GM12801 (cell line): ENCODE measurements around the gene CACNA1B.

Source experiments
- CTCF ChIP-seq: IDR thresholded peaks from one replicate; pipeline ENCODE4 v1.5.1; 2011; ENCODE audit warnings: control low read depth; ENCODE audit not compliant: insufficient read length; ENCODE audit errors: extremely low read depth

CACNA1B gene

DNA sequence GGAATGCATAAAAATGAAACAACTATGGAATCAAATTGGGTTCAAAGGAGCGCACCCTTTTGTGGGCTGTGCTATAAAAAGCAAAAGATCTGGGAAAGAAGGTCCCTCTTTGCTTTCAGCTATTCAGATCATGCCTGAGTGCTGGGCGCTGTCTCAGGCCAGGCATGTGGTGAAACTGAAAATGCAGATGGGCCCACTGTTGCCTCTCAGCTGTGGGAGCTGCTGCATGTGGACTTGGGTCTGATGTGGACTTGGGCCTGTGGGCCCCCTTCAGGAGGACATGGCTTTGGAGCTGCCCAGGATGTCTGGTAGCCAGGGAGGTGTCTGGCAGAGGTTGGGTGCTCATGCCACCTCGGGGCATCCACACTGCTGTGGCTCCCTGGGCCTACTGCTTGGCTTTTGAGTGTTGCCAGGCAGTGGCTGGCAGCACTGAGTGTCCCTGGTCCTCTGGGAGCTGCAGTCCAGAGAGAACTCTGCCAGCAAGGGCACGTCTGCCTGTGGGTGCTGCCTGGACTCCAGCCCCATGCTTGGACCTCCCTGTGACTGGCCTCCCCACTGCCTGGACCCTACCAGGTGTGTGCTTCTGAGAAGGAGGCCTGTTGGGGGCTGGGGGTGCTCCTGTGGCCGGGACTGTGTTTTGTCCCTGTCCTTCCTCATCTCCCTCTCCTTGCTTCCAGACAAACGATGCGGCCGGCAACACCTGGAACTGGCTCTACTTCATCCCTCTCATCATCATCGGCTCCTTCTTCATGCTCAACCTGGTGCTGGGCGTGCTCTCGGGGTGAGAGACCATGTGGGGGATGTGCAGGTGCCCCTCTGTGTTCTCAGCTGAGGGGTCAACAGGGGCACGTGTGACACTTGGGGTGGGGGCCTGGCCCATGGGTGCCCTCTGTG is 74.3 kb downstream of the CACNA1B start:
- TF ChIP-seq CTCF: no peak

DNA sequence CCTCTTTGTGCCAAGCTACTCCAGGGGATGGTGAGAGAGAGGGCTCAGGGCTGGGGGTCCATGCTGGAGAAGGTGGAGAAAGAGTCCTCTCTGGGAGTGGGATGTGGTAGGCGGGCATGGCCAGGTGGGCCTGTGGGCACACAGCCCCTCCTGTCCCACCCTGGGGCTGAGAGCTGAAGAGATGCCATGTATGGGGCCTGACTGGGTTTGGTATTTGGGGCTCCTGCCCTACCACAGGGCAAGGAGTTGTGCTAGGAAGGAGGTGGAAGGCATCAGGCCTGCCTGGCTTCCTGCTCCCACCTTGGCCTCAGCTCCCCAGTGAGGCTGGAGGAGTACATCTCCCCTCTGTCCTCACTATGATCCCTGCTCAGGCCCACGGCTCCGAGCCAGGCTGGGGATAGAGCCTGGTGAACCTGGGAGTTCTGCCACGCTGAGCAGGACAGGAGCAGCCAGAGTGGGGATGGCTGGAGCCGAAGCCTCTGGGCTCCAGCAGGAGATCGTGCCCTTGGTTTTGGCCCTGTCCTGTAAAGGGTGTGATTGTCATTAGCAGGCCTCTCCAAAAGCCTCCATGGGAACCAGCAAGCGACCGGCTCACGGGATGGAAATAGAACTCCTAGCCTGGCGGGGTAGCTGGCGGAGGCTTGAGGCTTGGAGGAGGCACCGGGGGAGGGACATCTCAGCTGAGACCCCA is 75.5 kb downstream of the CACNA1B start:
- no peak for TF ChIP-seq CTCF

GRCh38 chr9:137953683-137954438 is 76.3 kb downstream of the CACNA1B start:
- TF ChIP-seq CTCF: no peak

DNA sequence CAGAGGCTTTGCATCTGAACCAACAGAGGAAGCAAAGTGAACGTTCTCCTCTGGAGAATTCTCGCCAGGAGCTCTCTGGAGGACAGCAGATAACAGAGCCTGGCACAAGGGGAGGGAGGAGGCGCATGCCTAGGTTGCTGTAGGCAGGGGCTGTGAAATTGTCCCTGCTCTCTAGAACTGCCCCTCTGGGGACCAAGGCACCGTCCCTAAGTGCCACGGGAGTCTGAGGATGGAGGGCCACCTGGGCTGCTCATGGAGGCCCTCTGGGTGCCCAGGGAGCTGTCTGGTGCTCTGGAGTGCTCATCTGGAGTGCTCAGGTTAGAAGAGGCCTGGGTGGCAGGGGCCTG is 77.6 kb downstream of the CACNA1B start:
- TF ChIP-seq CTCF: no peak

DNA sequence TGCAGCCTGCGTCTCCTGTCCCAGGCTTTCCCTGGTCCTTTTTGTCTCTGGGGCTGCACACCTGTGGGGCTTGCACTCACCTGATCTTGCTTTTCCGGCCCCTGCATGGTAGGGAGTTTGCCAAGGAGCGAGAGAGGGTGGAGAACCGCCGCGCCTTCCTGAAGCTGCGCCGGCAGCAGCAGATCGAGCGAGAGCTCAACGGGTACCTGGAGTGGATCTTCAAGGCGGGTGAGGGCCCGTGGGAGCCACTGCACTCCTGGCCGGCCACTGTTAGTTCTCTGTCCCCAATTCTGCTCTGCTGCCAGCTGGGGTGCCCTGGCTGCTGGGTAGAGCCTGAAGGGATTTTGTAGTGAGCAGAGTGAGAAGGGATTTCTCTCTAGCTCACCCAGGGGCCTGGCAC is 78.0 kb downstream of the CACNA1B start:
- TF ChIP-seq CTCF: no peak

GRCh38 chr9:137956039-137956438 is 78.5 kb downstream of the CACNA1B start:
- no peak for TF ChIP-seq CTCF
